Endothelial cell of hepatic sinusoid (primary cell): Measurements from ENCODE around the gene DNALI1.

Experiments used
- in situ Hi-C: cut with HindIII; loops from 2 replicates; pipeline ENCODE4 v1.10.0; 2017; ENCODE audit warnings: low sequenced_read_pairs

The DNALI1 gene

GRCh38 chr1:37599940-37600339, 43.2 kb downstream of the DNALI1 start:
- in situ Hi-C loops = loop anchor here (5.0 kb wide), 3 partner anchors 82 to 143 kb away; no protein-coding TSS in a partner anchor

- in situ Hi-C loops = no loop called here
Observed at GRCh38 chr1:37601441-37601840, 44.7 kb downstream of the DNALI1 start.

GRCh38 chr1:37602750-37603694, 46.3 kb downstream of the DNALI1 start:
- in situ Hi-C loops = no loop called here

- in situ Hi-C loops = no loop called here
Observed at GRCh38 chr1:37605061-37605650, 48.4 kb downstream of the DNALI1 start.

DNA sequence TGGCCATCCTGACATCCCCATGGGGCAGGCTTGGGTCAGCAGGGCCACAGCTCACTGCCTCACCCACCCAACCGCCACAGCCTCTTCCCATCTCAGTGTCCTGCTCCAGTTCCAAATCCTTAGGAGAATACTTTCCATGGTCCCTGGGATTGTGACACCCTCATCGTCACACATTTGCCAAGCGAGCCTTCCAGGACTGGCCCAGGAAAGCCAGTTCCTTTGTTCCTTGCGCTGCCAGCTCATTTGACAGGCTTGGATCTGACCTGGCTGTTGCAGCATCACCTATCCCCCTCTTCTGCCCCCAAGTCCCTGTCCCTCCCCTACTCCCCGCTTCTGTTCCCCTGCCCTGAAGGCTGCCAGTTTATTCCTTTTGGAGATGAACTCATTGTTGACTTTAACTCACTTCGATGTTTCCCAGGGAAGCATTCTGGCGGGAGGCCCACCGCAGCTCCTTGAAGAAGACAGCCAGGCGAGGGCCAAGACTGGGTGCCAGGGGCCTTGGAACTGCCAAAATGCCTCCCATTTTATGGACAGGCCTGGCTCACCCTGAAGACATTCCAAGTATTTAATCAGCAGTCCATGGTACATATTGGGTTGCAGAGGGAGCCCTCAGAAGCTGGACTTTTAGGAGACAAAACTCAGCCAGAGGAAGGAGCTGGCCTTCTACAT, 49.2 kb downstream of the DNALI1 start:
- in situ Hi-C loops = no loop called here

- in situ Hi-C loops = no loop called here
Observed at GRCh38 chr1:37606481-37607263, 49.9 kb downstream of the DNALI1 start.

- in situ Hi-C loops = no loop called here
Observed at GRCh38 chr1:37609002-37609401, 52.3 kb downstream of the DNALI1 start.

DNA sequence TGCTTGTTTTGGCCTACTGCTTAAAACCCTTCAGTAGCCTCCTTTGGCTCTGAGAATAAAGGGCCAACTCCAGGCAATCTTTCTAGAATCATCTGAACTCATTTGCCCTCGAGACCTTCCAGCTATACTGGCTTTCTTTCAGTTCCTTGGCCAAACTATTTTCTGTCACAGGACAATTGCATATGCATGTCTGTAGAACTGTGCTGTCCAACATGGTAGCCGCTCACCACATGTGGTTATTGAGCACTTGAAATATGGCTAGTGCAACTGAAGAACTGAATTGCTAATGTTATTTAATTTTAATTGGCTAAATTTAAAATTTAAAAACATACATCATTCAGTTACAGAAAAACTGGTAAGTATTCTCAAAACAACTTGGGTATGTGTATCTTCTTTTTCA, 53.3 kb downstream of the DNALI1 start:
- in situ Hi-C loops = no loop called here

GRCh38 chr1:37612186-37612585, 55.4 kb downstream of the DNALI1 start:
- in situ Hi-C loops = no loop called here

DNA sequence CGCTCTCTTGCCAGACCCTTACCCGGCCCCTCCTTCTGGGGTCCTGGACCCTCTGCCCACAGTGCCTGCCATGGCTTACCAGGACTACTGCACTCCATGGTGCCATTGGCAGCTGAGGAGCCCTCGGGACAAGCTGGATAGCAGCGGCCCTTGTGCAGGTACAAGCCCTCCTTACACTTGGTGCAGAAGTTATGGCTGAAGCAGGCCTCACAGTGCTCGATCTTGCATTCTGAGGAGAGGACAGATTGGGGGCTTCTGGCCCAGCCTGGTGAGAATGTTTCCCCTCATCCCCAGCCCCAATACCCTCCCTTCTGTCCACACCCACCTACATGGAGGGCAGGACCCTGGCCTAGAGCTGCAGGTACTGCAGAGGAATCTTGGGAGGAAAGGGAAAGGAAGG, 57.4 kb downstream of the DNALI1 start:
- in situ Hi-C loops = no loop called here

- in situ Hi-C loops = no loop called here
Observed at GRCh38 chr1:37616330-37616729, 59.6 kb downstream of the DNALI1 start.
